Hindlimb muscle (tissue), 1 donor: ENCODE results near the gene PARVG. TPM values are rescaled to one million over a fixed set of nuclear protein-coding genes. Genes with fewer than 3 reads are reported as not detected.

Source experiments
- DNase-seq: peaks from one replicate; pipeline ENCODE4 v3.0.0-alpha.2; 2013
- polyA plus RNA-seq: library from polyadenylated mRNA; unstranded; fragments of 120-200 nt; gene quantifications from one replicate; pipeline ENCODE4 v1.2.1, GENCODE V29; 2013; ENCODE audit not compliant: insufficient read length

The PARVG gene
- polyA plus RNA-seq, 1 donor, result 4.5 TPM

DNA sequence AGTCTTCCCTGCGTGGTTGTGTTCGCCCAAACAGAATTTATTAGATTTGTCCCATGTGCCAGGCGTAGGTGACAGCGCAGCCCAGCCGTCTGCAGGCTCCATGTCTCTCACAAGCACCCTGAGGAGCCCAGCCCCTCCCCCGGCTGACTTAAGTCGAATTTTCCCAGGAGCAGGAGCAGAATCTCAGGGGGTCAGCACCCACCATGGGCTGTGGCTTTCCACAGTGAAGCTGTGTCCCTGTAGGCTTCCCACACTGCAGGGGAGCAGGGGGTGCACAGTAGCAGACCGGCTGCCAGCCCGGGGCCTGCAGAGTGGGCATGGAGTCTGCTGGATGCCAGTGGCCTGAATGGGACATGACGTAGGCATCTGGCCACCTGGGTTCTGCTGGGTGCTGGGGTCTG, 16.0 kb downstream of the PARVG start:
- DNase-seq, result no peak

DNA sequence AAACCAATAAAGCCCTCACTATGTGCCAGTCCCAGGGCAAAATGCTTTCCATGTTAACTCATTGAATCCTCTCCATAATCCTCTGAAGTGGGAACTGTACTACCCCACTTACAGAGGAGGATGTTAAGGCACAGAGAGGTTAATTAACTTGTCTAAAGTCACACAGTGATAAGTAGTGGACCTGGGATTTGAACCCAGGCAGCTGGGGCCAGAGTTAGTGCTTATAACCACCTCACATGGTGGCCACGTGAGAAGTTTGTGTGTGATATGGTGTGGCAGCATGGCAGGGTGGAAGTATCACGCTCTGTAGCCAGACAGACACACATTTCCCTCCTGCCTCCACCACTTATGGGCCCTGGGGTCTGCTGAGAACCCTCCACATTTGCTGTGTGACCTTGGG, 16.5 kb downstream of the PARVG start:
- no peak for DNase-seq

DNA sequence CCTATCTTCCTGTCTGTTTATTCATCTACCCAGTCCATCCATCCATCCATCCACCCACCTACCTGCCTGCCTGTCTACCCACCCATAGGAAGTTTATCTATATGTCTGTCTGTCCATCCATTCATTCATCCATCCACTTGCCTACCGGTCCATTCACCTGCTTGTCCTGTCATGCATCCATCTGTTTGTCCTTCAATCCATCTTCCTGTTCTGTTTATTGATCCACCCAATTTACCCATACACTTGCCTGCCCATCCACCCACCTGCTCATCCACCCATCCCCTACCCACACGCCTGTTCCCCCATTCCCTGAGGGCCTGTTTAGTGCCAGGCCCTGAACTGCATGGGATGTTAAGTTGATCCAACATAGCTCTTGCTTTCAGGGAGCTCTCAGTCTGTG, 18.4 kb downstream of the PARVG start:
- no peak for DNase-seq

DNA sequence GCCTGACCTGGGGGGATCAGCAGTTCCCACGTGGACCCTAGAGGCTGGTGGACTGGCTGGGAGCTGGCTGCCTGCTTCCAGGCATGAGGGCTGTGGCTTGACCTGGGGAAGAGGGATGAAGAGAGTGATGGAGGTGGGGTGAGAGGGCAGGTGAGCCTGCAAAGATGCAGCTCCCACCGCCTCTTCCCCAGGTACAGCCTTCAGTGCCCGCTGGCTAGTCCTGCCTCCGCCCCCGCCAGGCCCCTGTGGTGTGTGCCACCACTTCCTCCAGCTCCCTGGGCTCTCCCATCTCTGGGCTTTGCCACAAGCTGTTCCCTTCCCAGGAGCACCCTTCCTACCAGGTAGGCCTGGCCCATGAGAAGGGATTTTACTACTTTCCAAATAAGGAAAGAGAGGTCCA, 19.1 kb downstream of the PARVG start:
- DNase-seq, result no peak

DNA sequence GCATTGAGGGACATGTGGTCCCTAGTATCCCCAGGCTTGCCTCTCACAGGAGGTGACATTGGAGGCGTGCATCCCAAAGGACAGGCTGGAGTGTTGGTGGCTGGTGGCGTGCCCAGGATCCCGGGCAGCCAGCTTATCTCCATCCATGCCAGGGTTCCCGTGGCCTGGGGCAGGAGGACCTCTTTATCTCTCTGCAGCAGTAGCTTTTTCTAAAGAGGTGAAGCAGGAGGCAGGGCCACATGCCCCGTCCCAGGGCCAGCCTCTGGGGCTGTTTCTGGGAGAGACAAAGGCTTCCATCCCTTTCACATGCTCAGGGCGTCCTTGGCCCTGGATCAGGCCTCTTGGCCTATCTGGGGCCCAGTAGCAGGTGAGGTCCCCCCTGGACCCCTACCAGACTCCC, 19.7 kb downstream of the PARVG start:
- DNase-seq, result no peak

DNA sequence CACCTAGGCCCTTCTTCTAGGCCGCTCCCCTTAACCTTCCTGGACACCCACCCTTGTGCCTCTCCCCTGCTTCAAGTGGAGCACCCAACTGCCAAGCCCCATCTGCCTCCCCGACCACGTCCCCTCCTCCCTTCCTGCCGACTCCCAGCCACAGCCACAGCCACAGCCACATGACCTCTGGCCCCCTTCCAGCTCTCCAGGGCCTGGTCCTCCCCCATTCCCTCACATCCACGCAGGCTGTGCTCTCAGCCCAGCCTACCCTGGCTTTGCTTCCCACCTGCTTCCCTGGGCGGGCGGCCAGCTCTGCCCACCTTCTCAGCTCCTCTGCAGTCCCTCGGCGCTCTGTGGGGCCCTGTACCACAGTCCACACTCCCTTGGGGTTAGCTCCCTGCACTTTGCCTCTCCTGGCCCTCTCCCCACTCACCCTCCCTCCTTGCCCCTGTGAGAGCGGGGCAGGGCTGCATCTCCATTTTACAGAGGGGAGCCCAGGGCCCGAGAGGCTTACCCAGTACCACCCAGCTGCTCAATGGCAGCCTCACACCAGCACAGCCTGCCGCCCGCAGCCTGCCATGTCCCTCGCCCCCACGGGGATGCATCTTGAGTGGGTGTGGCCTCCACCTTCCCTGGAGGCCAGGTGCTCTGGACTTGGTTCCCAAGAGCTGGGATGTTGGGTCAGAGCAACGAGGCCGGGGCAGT, 20.3 kb downstream of the PARVG start:
- no peak for DNase-seq

DNA sequence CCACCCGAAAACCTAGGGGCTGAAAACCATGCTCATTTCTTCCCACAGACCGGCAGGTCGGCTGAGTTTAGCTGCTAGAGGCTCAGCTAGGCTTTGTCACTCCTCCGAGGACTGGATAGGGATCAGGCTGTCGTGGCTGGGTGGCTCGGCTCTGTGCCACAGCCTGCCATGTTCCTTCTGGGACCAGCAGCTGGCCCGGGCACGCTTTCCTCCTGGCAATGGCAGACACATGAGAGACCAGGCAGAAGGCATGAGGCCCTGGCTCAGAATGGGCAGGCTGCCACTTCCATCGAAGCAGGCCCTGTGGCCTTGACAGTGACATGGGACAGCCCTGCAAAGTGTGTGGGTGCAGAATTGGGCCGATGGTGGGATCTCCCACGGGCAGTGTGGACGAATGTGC, 20.9 kb downstream of the PARVG start:
- no peak for DNase-seq

DNA sequence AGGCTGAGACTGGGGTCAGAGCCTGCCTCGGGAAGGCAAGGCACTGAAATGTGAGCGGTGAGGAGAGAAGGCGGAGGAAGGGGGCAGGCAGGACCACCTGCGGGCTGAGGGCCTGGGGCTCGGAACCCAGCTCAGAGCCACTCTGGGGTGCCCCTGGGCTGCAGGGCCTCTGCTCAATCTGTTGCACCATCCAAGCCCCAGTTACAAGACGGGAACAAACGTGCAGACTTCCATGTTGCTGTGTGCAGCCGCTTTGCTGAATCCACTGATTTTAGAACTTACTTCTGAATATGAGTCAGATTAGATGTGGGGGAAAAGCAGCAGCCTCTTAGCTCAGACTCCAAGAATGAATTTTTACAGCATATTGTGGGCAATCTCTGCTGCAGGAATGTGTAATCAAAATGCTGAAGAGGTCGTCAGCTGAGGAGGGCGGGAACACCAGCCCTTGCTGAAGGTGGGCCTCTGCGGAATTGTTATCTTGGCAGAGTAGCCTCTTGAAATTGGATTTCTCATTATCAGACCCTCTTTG, 21.6 kb downstream of the PARVG start:
- DNase-seq, result no peak

DNA sequence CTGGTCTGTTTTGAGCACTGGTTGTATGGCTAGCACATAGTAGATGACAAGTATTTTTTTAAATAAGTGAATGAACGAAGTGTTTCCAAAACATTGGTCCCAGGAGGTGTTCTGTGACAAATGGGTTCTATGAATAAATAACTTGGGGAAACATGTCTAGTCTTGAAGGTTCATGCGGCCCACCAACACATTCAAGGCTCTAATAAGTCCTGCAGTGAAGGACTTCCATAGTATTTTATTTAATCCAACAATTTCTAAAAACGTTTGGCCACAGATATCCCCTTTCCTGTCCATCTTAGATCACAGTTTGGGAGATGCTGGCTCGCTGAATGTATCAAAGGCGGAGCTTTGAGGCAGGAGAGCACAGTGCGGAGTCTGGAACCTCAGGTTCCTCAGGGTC, 22.5 kb downstream of the PARVG start:
- DNase-seq, result no peak

DNA sequence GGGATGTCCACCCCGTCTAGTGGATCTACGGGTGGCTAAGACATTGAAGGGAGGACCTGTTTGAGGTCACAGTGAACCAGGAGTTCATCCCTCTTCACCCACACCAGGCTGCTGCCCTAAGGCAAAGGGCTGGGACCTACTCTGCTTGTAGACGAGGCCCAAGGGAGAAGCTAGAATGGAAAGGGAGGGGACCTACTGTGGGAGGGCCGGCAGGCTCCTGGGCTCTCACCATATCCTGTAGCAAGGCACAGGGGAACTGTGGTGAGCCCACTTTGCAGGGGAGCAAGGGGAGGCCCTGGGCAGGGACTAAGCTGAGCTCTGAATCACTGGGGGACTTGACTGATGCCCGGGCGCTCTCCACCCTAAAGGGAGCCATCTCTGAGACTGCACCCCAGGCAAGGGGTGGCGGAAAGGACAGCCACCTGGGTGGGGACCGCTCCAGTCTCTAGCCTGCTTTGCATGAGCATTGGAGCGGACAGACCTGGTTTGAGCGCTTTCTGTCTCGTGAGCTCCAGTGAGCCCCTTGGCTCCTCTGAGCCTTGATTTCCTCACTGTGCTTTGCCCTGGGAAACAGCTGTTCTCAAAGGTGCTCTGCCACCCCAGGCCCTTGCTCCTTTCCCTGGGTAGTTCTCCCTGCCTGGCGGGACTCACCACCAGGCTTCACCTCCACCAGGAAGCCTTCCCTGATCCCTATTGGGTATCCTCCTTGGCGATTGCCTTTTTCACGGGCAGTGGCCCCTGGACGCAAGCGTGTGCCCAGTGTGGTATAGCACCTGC, 24.2 kb downstream of the PARVG start:
- DNase-seq, result no peak

DNA sequence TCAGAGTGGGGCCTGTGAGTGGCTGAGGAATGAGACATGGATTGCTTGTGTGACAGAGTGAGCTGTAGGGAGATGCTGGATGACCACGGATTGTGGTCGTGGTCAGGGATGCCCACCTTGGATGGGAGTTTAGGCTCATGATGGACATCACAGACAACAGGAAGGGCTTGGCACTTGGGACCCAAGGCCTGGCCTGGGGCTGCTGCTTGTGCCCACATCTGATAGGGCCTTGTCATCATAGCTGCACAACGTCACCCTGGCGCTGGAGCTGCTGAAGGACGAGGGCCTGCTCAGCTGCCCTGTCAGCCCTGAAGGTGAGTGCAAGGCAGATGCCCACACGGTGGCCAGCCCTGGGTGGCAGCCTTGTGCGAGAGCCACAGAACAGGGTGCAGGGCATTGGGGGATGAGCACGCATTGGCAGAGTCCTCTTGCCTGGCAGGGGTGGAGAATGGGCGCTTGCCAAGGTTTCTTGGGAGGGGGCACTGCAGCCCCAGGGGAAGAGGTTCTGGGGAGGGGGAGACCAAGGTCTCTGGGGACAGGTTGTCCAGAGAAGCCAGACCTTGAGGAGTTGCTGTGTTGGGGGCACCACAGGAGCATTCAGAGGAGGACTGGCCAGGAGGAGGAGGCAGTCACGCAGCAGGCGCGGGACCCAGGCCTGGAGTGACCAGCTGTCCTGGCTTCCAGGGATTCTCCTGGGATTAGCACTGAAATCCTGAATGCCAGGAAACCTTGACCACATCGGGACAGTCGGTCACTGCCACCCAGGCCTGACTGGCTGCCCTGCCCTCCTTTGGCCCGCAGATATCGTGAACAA, 25.0 kb downstream of the PARVG start:
- DNase-seq, result no peak

DNA sequence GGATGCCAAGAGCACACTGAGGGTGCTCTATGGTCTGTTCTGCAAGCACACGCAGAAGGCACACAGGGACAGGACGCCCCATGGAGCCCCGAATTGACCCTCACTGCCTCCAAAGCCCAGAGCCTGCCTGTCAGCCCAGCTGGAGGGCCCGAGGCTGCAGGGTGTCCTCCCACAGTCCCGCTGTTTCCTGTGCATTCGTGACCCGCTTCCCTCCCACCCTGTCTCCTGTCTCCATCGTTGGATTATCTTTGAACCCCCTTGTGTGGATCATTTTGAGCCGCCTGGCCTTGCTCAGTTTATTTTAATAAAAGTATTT, 25.6 kb downstream of the PARVG start:
- no peak for DNase-seq

DNA sequence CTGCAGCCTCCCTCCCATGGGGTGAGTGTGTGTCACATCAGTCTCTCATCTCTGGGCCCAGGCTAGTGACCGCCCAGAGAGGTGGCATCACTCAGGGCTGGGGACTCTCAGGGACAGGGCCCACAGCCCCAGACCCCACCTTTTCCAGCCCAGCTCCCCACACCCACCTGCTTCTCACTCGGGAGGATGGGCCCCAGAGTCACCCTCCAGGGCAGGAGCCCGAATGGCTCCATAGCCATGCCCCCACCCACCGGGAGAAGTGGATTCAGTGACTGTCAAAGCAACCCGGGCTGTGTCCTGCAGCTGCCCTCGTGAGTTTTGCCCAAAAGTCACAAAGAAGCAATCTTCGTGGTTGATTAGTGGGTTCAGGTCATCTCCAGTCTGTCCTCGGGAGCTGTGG, 26.0 kb downstream of the PARVG start:
- DNase-seq, result no peak

DNA sequence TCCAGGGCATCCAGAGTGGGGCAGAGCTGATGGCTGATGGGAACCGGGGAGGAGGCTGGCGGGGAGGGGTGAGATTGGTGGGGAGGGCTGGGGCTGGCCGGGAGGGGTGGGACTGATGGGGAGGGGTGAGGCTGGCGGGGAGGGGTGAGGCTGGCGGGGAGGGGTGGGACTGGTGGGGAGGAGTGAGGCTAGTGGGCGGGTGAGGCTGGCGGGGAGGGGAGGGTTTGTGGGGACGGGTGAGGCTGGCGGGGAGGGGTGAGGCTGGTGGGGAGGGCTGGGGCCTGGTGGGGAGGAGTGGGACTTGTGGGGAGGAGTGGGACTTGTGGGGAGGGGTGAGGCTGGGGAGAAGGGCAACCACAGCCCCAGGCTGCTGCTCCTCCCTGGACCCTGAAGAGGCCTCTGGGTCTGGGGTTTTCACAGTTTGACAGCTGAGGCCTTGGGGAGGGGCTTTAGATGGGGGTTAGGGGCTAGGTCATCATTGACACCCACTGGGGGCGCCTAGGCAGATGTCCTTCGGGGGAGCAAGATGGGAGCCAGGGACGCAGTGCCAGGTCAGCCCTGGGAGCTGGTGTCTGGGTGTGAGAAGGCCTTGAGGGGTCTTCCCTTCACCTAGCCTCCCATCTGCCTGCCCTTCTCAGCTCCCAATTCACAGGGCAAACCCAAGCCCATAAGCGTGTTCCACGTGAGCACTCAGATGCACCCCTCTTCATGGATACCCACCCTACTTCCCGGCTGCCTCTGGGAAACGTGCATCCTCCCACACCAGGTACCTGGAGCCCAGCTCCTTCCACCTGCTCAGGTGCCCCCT, 26.7 kb downstream of the PARVG start:
- no peak for DNase-seq

DNA sequence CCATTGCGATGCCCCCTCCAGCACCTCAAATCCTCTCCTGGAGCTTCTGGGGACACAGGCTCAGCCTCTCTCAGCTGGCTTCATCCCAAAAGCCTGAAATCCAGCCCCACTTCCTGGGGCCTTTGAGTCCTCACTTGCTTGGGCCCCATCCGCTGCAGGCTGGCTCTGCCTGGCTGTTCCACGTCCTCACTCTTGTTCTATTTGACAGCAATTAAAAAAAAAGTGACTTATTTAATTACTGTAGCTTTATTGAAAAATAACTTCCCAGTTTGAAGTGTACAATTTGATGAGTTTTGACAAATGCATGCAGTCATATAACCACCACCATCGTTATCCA, 27.2 kb downstream of the PARVG start:
- no peak for DNase-seq

DNA sequence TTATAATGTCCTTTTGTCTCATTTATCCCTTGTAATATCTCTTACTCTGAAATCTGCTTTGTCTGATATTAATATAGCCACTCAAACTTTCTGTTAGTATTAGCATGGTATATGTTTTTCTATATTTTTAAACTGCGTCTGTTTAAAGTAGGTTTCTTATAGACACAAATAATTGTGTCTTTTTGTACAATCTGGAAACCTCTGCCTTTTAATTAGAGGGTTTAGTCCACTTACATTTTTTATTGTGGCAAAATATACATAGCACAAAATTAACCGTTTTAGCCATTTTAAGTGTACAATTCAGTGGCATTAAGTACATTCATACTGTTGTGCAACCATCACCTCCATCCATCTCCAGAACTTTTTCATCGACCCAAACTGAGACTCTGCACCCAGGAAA, 28.6 kb downstream of the PARVG start:
- DNase-seq, result no peak

DNA sequence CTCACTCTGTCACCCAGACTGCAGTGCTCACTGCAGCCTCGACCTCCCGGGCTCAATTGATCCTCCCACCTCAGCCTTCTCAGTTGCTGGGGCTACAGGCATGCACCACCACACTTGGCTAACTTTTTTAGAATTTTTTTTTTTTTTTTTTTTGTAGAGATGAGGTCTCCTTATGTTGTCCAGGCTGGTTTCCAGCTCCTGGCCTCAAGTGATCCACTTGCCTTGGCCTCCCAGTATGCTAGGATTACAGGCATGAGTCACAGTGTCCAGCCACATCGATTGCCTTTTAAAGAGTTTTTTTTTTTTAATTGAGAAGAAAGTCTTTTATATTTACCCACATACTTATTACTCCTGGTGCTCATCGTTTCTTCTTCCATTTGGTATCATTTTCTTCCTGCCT, 30.0 kb downstream of the PARVG start:
- no peak for DNase-seq

DNA sequence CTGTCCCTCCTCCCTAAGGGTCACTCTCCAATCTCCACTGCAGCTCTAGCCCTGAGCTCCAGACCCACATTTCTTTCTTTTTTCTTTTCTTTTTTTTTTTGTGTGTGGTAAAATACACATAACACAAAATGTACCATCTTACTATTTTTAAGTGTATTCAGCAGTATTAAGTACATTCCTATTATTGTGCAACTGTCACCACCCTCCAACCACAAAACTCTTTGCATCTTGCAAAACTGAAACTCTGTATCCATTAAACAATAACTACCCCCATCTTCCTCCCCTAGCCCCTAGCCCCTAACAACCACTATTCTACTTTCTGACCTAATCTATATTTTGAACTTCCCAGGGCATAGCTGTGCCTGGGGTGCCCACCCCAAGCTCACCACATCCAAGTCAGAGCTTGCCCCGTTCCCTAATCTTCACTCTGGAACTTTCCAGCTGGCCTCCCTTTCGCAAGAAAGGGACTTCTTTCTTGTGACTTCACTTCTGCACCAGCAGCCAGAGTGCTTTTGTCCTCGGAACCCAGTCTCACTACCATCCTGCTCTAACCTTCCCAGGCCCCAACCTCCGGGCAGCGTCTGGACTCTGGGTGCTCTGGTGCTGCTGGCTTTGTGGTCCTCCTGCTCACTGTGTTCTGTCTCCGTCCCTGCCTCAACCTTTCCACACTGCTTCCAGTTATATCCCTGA, 30.7 kb downstream of the PARVG start:
- DNase-seq, result no peak

DNA sequence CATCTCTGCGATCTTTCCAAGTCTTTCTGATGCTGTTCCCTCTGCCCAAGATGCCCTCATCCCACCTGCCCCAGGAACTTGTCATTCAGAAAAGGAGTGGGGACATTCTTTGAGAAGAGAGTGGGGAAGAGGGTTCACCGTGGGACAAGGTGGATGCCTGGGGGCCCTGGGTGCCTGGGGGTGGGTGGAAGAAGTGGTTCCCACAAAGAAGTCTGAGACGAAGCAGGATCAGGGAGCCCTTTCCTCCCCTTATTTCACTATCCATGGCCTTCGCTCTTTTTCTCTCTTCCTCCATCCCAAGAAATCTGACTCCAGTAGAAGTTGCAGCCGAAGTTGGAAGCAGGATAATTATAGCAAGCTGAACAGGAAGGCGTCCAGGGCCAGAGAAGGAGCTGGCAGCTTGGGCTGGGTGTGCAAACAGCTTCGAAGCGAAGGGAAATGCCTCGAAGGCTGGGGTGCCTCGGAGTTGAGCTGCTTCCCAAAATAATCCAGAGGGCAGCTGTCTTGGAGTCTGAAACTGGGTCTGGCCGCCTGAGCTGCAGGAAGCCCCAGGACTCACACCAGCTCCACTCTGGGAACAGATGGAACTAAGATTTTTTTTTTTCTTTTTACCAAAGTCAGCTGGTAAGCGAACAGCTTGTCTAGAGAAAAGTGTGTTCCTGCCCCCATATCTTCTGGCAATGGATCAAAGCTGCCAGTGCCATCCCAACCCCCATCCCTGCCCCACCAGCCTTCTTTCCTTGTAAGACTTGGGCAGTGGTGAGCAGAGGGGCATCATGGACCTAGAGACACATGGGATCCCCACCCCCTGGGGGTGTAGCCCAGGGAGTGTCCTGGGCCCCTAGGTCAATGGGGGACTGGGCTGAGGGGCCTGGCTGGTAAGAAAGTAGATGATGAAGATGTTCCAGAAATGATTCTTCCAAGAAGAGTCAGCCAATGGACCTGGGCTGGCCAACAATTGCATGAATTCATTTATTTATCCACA, 31.5 kb downstream of the PARVG start:
- peak; percentile 39 for DNase-seq

DNA sequence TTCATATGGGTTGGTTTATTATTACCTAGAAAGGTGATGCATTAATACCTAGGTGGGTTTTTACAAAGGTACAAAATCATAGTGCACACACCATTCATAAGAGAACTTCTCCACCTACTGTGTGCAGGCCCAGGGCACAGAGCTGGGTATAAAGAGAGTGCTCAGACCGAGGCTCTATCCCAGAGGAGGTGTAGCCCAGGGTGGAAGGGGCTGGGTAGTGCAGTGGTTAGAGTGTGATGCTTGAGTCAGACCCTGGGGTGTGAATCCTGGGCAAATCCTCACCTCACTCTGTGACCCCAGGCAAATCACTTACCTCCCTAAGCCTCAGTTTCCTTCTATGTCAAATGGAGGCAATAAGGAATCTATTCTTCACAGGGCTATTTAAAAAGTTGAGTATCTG, 32.2 kb downstream of the PARVG start:
- no peak for DNase-seq

DNA sequence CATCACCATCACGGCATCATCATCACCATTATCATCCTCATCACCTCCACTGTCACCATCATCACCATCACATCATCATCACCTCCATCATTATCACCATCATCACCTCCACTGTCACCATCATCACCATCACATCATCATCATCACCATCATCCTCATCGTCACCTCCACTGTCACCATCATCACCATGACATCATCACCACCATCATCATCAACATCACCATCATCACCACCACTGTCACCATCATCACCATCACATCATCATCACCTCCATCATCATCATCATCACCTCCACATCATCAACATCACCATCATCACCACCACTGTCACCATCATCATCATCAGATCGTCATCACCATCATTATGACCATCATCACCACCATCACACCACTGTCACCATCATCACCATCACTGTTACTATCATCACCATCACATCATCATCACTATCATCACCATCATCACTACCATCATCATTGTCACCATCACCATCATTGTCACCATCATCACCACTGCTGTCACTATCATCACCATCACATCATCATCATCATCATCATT, 32.8 kb downstream of the PARVG start:
- no peak for DNase-seq
